Measurements from ENCODE around the gene KIF3C.

GRCh38 chr2:25988134-25988533, 5.8 kb upstream of the KIF3C start:
- TF ChIP-seq YY1 (IDR thresholded peaks at IDR 0.05; ENCODE audit: insufficient read depth, insufficient read length) = no peak
- no peak for TF ChIP-seq ZNF274 (IDR thresholded peaks at IDR 0.05; ENCODE audit: low read depth, low read length)

All from NT2/D1 (cell line).